ENCODE measurements around the gene MACF1.

GRCh38 chr1:39212499-39212898 is 8.0 kb downstream of the MACF1 start:
- TF ChIP-seq CTCF (IDR thresholded peaks at IDR 0.05) (no peak), POLR2A (IDR thresholded peaks at IDR 0.05) (no peak)

All from uterus (tissue), 2 donors.